Osteocyte (in vitro differentiated cells): ENCODE results near the gene SDR39U1. TPM values are rescaled to one million over a fixed set of nuclear protein-coding genes. Genes with fewer than 3 reads are reported as not detected.
A peak's percentile ranks its signal among the peaks of the same experiment; 100 is the strongest.

Experiments used
- DNase-seq: peaks from one replicate; pipeline ENCODE4 v3.0.0; 2021; ENCODE audit warnings: mixed read lengths; ENCODE audit not compliant: unreplicated experiment; ENCODE audit errors: extremely low spot score
- H3K27ac Mint-ChIP-seq: one replicate; pipeline ENCODE4 v1.8.0; 2021; ENCODE audit warnings: mild to moderate bottlenecking, mixed read lengths; ENCODE audit not compliant: unreplicated experiment
- H3K27me3 Mint-ChIP-seq: one replicate; pipeline ENCODE4 v1.8.0; 2021; ENCODE audit warnings: mixed read lengths; ENCODE audit not compliant: unreplicated experiment
- H3K36me3 Mint-ChIP-seq: one replicate; pipeline ENCODE4 v1.8.0; 2021; ENCODE audit warnings: mixed read lengths; ENCODE audit not compliant: unreplicated experiment
- H3K4me1 Mint-ChIP-seq: one replicate; pipeline ENCODE4 v1.8.0; 2021; ENCODE audit warnings: mixed read lengths; ENCODE audit not compliant: unreplicated experiment
- H3K4me3 Mint-ChIP-seq: one replicate; pipeline ENCODE4 v1.8.0; 2021; ENCODE audit warnings: mild to moderate bottlenecking, moderate library complexity, mixed read lengths; ENCODE audit not compliant: unreplicated experiment
- H3K9me3 Mint-ChIP-seq: one replicate; pipeline ENCODE4 v1.8.0; 2021; ENCODE audit warnings: mixed read lengths; ENCODE audit not compliant: unreplicated experiment
- CTCF ChIP-seq: fragments of 200-600 bp; sonication (generic); IDR thresholded peaks from 2 replicates; pipeline ENCODE4 v1.5.0; 2021; ENCODE audit warnings: antibody characterized with exemption, mild to moderate bottlenecking, moderate library complexity
- total RNA-seq: library from RNA; stranded (reverse); gene quantifications from 2 replicates; pipeline ENCODE4 v1.2.1, GENCODE V29; 2021

The SDR39U1 gene
- total RNA-seq, 1 donor from 2014 or later, result 53.9 TPM

- Mint-ChIP-seq H3K4me3 (no peak overlapping the region), H3K27ac (no peak overlapping the region), H3K4me1 (peaks cover 18% of the 10 kb centered on the region), H3K27me3 (no peaks in the 10 kb centered on the region), H3K9me3 (no peaks in the 10 kb centered on the region), H3K36me3 (peaks cover 30% of the 10 kb centered on the region)
- DNase-seq, result no peak
- TF ChIP-seq CTCF, result no peak
Observed at GRCh38 chr14:24407608-24408325, 34.8 kb downstream of the SDR39U1 start.

GRCh38 chr14:24406416-24406815, 36.2 kb downstream of the SDR39U1 start:
- Mint-ChIP-seq H3K4me1 (peaks cover 30% of the 10 kb centered on the region), H3K4me3 (no peak overlapping the region), H3K36me3 (peaks cover 27% of the 10 kb centered on the region), H3K27ac (no peak overlapping the region), H3K9me3 (no peaks in the 10 kb centered on the region), H3K27me3 (no peaks in the 10 kb centered on the region)
- no peak for TF ChIP-seq CTCF
- DNase-seq, result no peak

GRCh38 chr14:24404814-24405213, 37.8 kb downstream of the SDR39U1 start:
- no peaks in the 10 kb centered on the region for H3K27me3 Mint-ChIP-seq
- no peak overlapping the region for H3K27ac Mint-ChIP-seq
- no peak overlapping the region for H3K4me3 Mint-ChIP-seq
- H3K4me1 Mint-ChIP-seq, result peaks cover 46% of the 10 kb centered on the region
- DNase-seq, result no peak
- H3K9me3 Mint-ChIP-seq, result no peaks in the 10 kb centered on the region
- peaks cover 26% of the 10 kb centered on the region for H3K36me3 Mint-ChIP-seq
- no peak for TF ChIP-seq CTCF

- peaks cover 22% of the 10 kb centered on the region for H3K36me3 Mint-ChIP-seq
- peak overlapping the region; percentile 21 for H3K27ac Mint-ChIP-seq
- no peaks in the 10 kb centered on the region for H3K9me3 Mint-ChIP-seq
- no peak for TF ChIP-seq CTCF
- peaks cover 52% of the 10 kb centered on the region for H3K4me1 Mint-ChIP-seq
- no peak overlapping the region for H3K4me3 Mint-ChIP-seq
- H3K27me3 Mint-ChIP-seq, result no peaks in the 10 kb centered on the region
- DNase-seq, result no peak
Observed at GRCh38 chr14:24403294-24403998, 39.1 kb downstream of the SDR39U1 start.
